Neutrophil (primary cell): ENCODE measurements around the gene FOXI2.

Experiments used
- H3K27ac ChIP-seq: fragments of 200-600 bp; sonication (generic); 2 replicates; pipeline ENCODE4 v1.5.1; 2016; ENCODE audit warnings: mild to moderate bottlenecking, moderate library complexity
- H3K27me3 ChIP-seq: fragments of 200-600 bp; sonication (generic); 2 replicates; pipeline ENCODE4 v1.6.0; 2016; ENCODE audit warnings: mild to moderate bottlenecking
- H3K36me3 ChIP-seq: fragments of 200-600 bp; sonication (generic); 2 replicates; pipeline ENCODE4 v1.5.1; 2017
- H3K4me1 ChIP-seq, 2 experiments: fragments of 200-600 bp in 1 of 2; sonication (generic) in 1 of 2; 1 replicate in 1 of 2; 2 replicates in 1 of 2; pipeline versions ENCODE4 v1.5.1 to v1.6.1; 2013 to 2016; ENCODE audit warnings: low read depth in 1 of 2, low read length in 1 of 2, mild to moderate bottlenecking in 1 of 2, moderate library complexity in 1 of 2; ENCODE audit not compliant: control insufficient read depth in 1 of 2, insufficient read depth in 1 of 2
- H3K4me3 ChIP-seq, 2 experiments: fragments of 200-600 bp in 1 of 2; sonication (generic) in 1 of 2; 1 replicate in 1 of 2; 2 replicates in 1 of 2; pipeline ENCODE4 v1.5.1; 2013 to 2016; ENCODE audit warnings: low read depth in 1 of 2, low read length in 1 of 2, mild to moderate bottlenecking in 1 of 2, moderate library complexity in 1 of 2
- H3K9me3 ChIP-seq: fragments of 200-600 bp; sonication (generic); 2 replicates; pipeline ENCODE4 v1.5.1; 2016
- CTCF ChIP-seq: fragments of 200-600 bp; sonication (generic); IDR thresholded peaks from 2 replicates; pipeline ENCODE4 v1.5.1; 2016; ENCODE audit warnings: antibody characterized with exemption

FOXI2 gene

GRCh38 chr10:127698886-127699285 lies 38.1 kb upstream of the FOXI2 start:
- Histone ChIP-seq H3K4me3 (no peak overlapping the region), H3K4me1 (no peaks in the 10 kb centered on the region), H3K9me3 (no peaks in the 10 kb centered on the region), H3K36me3 (no peaks in the 10 kb centered on the region), H3K27ac (no peak overlapping the region), H3K27me3 (peaks cover 7% of the 10 kb centered on the region)
- no peak for TF ChIP-seq CTCF

GRCh38 chr10:127699311-127699710 lies 37.7 kb upstream of the FOXI2 start:
- Histone ChIP-seq H3K4me1 (no peaks in the 10 kb centered on the region), H3K36me3 (no peaks in the 10 kb centered on the region), H3K27ac (no peak overlapping the region)

GRCh38 chr10:127702271-127702670 lies 34.7 kb upstream of the FOXI2 start:
- Histone ChIP-seq H3K27me3 (peaks cover 4% of the 10 kb centered on the region), H3K27ac (no peak overlapping the region), H3K4me1 (no peaks in the 10 kb centered on the region), H3K36me3 (no peaks in the 10 kb centered on the region), H3K9me3 (no peaks in the 10 kb centered on the region), H3K4me3 (no peak overlapping the region)
- TF ChIP-seq CTCF: no peak

More at GRCh38 chr10:127699311-127699710, 37.7 kb upstream of the FOXI2 start:
- no peak overlapping the region for H3K4me3 ChIP-seq
- TF ChIP-seq CTCF: no peak
- peaks cover 7% of the 10 kb centered on the region for H3K27me3 ChIP-seq
- H3K9me3 ChIP-seq: no peaks in the 10 kb centered on the region

- TF ChIP-seq CTCF: no peak
- no peaks in the 10 kb centered on the region for H3K27me3 ChIP-seq
- no peaks in the 10 kb centered on the region for H3K9me3 ChIP-seq
- no peak overlapping the region for H3K27ac ChIP-seq
- no peaks in the 10 kb centered on the region for H3K36me3 ChIP-seq
- H3K4me3 ChIP-seq: no peak overlapping the region
- H3K4me1 ChIP-seq: no peaks in the 10 kb centered on the region
These were observed 21.7 kb upstream of the FOXI2 start for GRCh38 chr10:127715249-127715648.

GRCh38 chr10:127715782-127716378 lies 21.1 kb upstream of the FOXI2 start:
- H3K27me3 ChIP-seq: no peaks in the 10 kb centered on the region
- no peak overlapping the region for H3K4me3 ChIP-seq
- H3K4me1 ChIP-seq: no peaks in the 10 kb centered on the region
- no peaks in the 10 kb centered on the region for H3K36me3 ChIP-seq
- no peak overlapping the region for H3K27ac ChIP-seq
- TF ChIP-seq CTCF: no peak
- H3K9me3 ChIP-seq: no peaks in the 10 kb centered on the region
